Measurements from ENCODE around the gene ADGRG1.

- TF ChIP-seq EZH2 (IDR thresholded peaks at IDR 0.05; ENCODE audit: insufficient read depth, low read length): no peak
- no peak for TF ChIP-seq CTCF (IDR thresholded peaks at IDR 0.05; ENCODE audit: insufficient read depth, low read depth, low read length)
These were observed 83.6 kb downstream of the ADGRG1 start for GRCh38 chr16:57711993-57712392.
